ENCODE measurements around the gene SNTA1.
"Not testable (repeated sequence)": the region's sequence is repeated elsewhere in the genome, so short reads cannot be mapped to it uniquely, and the experiment has no call there.

SNTA1 gene

DNA sequence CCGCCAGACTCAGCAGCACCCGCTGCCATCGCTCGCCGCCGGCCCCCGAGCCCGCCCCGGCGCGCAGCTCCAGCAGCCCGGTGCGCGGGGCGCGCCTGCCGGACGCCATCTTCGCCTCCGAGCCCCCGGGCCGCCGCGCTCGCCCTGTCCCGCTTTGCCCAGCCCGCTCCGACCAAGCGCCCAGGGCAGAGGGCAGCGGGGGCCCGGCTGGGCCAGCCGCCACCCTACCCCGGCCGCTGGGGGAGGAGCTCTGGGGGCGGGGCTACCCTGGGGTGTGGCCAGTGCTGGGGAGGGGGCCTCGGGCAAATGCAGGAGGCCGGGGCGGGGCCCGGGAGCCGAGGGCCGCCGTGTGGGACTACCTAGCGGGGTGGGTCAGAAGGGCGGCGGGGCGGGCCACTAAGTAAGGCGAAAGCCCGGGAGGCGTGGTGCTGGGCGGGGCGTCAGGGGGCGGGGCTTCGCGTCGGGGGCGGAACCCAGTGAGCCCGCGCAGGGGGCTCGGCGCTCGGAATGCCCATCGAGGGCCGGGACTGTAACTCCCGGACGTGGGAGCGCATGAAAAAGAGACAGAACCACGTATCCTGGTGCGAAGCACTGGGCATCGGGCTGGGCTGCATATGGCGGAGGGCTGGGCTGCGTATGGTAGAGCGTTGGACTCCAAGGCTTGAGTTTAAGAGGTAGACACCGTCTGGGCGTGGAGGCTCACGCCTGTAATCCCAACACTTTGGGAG is at the start of gene SNTA1:
TSS of gene SNTA1 (minus strand) at position 252 of the 728 bp plus-strand sequence. CDS start at position 109, 143 bp downstream.
- DNase-seq, result peak; percentile 92

DNA sequence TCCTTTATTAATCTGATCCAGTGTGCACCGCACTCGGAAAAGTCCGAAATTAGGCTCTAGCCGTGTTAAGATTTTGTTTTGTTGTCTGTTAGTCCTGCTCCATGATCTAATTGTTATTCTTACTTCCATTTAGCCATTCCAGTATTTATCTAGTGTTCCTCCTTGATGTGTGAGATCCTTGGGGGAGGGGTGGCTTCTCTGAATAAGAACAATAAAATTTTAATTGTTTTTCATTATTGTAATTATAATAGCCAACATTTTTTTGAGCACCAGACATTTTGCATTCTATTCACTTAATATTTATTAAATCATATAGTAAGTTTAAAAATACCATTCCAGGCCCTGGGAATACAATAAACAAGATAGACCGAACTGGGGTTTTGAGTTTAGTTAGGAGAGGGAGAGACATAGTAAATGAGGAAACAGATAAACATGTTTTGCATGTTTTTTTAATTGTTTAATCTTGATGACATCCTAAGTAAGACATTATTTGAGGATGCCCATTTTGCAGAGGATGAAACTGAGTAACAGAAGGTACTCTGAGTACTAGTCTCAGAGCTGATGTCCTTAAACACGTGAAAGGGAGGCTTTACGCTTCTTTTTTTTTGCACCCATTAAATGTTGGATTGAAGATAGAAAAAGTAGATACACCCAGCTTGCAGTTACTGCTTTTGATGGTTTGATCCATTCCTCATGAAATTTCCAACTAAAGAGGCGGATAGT is 47.5 kb upstream of the SNTA1 start:
- DNase-seq, result no peak

DNA sequence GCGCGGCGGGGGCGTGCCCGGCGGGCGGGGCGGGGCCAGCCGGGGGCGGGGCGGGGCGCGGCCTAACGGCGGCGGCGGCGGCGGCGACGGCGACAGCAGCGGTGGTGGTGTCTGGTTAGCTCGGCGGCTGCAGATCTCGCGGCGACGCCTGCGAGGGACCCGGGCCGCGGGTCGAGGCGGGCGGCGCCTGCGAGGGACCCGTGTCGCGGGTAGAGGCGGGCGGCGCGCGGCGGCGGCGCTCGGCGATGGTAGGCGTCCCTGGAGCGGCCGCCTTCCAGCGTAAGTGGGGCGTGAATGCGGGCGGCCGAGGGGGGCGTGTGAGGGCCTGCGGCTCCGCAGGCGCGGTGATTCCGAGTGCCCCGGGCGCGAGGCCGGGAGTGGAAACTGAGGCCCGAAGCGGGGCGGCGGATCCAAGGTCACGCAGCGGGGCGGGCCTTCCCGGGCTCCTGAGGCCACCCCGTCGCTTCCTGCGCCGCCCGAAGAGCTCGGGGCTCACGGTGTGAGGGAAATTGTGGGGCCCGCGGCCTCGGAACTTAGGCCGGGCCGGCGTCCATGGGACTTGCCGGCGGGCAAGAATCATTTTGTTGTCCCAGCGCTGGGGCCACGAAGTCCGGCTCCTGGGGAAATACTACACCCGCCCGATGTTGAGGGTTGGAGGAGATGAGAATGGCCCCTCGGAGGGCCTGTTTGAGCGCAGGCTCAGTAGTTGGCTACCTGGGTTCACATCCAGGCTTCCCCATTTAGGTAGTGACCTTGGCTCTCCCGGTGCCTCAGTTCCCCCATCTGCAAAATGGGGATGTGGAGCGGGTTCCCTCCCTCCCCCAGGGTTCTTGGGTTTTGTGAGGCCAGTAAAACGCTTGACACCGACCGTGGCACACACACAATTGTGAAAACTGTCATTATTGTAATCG is 46.7 kb upstream of the SNTA1 start, which contains the start of gene CBFA2T2:
TSS of gene CBFA2T2 (plus strand) at position 74 of the 911 bp plus-strand sequence. CDS start at position 246, 172 bp downstream.
- no peak for DNase-seq

DNA sequence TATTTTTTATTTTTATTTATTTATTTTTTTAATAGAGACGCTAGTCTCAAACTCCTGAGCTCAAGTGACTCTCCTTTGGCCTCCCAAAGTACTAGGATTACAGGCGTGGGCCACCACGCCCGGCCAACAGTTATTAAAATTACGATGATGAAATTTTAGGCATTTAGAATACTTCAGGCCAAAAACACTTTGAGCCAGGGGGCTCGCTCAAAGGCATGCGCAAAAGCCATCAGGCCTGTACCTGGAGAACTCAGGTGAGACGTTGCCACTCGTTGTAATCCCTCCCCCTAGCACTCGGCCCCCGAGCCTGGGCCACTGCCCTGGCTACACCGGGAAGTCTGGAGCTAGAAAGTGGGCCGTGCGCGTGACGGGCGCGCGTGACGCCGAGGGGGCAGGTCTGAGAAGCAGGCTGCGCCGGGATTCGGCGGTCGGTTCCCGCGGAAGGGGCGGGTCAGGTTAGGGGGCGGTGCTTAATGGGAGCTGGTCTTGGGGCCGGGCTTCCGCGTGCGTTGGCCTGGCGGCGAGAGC is 46.0 kb upstream of the SNTA1 start:
- peak; percentile 100 for DNase-seq

DNA sequence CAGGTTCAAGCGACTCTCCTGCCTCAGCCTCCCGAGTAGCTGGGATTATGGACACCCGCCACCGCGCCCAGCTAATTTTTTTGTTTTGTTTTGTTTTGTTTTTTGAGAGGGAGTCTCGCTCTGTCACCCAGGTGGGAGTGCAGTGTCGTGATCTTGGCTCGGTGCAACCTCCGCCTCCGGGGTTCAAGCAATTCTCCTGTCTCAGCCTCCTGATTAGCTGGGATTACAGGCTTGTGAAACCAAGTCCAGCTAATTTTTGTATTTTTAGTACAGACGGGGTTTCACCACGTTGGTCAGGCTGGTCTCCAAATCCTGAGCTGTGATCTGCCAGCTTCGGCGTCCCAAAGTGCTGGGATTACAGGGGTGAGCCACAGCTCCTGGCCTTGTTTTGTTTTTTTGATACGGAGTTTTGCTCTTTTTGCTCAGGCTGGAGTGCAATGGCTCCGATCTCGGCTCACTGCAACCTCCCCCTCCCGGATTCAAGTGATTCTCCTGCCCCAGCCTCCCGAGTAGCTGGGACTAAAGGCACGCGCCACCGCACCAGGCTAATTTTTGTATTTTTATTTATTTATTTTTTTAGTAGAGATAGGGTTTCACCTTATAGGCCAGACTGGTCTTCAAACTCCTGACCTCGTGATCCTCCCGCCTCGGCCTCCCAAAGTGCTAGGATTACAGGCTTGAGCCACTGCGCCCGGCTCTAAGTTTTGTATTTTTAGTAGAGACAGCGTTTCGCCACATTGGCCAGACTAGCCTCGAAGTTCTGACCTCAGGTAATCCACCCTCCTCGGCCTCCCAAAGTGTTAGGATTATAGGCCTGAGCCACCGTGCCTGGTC is 45.3 kb upstream of the SNTA1 start:
- not testable (repeated sequence) for DNase-seq

DNA sequence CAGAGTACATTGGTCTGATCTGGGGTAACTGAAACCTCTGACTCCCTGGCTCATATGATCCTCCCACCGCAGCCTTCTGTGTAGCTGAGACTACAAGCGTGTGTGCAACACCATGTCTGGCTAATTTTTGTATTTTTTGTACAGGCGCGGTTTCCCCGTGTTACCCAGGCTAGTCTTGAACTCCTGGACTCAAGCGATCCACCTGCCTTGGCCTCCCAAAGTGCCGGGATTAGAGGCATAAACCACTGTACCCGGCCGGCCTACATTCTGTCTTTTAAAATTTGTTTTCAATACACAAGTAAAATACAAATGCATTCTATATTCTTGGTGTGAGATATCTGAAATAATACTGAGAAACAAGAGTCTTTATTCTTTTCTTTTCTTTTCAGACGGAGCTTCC is 44.6 kb upstream of the SNTA1 start:
- no peak for DNase-seq

DNA sequence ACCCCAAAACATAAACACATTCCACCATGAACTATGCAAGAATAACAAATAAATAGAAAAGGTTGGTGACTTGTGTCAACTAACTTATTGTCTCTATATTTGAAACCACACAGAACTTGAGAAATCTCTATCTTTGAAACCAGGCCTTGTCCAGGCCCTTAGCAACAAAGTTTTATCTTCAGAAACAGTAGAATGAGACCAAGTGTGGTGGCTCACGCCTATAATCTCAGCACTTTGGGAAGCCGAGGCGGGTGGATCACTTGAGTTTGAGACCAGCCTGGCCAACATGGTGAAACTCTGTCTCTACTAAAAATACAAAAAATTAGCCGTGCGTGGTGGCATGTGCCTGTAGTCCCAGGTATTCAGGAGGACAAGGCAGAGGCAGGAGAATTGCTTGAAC is 39.6 kb upstream of the SNTA1 start:
- not testable (repeated sequence) for DNase-seq

DNA sequence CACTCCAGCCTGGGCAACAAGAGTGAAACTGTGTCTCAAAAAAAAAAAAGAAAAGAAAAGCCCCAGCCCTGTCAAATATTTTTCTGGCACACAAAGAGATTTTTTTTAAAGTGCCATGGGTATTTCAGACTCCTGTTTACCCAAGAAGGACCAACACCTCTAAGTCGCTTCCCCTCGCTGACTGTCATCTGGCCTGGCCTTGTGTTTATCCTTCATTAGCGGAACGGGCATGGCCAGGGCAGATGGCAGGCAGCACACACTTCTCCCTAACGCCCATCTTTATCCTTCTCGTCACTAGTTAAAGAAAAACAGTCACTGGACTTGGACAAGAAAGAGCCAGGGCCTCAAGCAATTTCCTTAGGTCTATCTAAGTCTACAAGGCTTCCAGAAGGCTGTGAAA is 39.0 kb upstream of the SNTA1 start:
- DNase-seq, result no peak

- no peak for DNase-seq
Observed at GRCh38 chr20:33481431-33481941, 37.9 kb upstream of the SNTA1 start.

- no peak for DNase-seq
Observed at GRCh38 chr20:33480048-33480447, 36.5 kb upstream of the SNTA1 start.

DNA sequence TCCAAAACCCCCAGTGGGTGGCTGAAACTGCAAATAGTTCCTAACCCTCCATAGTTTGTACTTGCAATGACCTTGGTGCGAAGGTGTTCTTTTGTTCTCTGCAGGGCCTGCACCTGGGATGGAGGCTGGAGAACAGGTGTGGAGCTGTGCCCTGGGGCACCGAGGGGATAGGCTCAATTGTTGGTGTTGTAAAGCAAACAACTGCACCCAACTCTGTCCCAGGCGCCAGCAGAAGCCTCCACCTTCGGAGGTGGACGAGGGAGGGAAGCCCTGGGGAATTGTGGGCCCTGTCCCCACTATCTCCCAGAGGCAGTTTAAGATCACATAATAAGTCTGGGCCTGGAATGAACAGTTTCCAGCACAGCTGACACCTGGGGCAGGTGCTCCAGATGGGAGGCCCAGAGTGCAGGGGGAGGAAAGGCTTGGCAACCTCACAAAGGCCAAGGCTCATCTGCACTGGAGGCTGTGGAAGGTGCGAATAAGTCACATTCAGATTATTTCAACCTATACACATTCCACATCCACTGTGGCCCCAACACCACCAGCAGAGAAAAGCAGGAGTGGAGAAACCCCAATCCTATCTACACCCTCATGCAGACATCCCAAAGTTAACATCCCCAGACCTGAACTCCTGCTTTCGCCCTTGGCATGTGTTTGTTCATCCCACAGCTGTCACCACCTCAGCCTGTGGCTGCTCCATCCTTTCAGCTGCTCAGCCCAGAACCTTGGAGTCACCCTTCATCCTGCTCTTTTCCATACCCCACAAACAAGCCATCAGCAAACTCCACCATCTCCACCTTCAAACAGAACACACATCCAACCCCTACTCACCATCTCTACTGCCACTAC is 34.0 kb upstream of the SNTA1 start:
- DNase-seq, result no peak

GRCh38 chr20:33475381-33476152 is 32.0 kb upstream of the SNTA1 start:
- peak; percentile 23 for DNase-seq

DNA sequence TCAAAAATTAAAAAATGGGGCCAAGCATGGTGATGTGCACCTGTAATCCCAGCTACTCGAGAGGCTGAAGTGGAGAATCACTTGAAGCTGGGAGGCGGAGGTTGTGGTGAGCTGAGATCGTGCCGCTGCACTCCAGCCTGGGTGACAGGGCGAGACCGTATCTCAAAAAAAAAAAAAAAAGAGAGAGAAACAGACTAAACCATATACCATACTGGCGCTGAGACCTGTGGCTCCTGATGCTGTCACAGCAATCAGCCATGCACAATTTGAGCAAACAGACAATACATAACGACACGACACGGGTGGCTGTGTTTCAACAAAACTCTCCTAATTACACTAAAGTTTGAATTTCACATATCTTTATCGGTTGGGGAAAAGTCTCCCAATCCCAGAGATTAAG is 31.4 kb upstream of the SNTA1 start:
- DNase-seq, result no peak

GRCh38 chr20:33474097-33474873 is 30.7 kb upstream of the SNTA1 start:
- no peak for DNase-seq

GRCh38 chr20:33472868-33473435 is 29.4 kb upstream of the SNTA1 start:
- no peak for DNase-seq

- DNase-seq, result no peak
Observed at GRCh38 chr20:33470866-33471265, 27.3 kb upstream of the SNTA1 start.

- no peak for DNase-seq
Observed at GRCh38 chr20:33470457-33470856, 26.9 kb upstream of the SNTA1 start.

- DNase-seq, result no peak
Observed at GRCh38 chr20:33466303-33466646, 22.7 kb upstream of the SNTA1 start.

Data from femur (tissue), 1 donor.